ENCODE data around the gene OR1M1.

GRCh38 chr19:9065457-9066014 lies 21.3 kb upstream of the OR1M1 start:
- TF ChIP-seq, protein P1, sequence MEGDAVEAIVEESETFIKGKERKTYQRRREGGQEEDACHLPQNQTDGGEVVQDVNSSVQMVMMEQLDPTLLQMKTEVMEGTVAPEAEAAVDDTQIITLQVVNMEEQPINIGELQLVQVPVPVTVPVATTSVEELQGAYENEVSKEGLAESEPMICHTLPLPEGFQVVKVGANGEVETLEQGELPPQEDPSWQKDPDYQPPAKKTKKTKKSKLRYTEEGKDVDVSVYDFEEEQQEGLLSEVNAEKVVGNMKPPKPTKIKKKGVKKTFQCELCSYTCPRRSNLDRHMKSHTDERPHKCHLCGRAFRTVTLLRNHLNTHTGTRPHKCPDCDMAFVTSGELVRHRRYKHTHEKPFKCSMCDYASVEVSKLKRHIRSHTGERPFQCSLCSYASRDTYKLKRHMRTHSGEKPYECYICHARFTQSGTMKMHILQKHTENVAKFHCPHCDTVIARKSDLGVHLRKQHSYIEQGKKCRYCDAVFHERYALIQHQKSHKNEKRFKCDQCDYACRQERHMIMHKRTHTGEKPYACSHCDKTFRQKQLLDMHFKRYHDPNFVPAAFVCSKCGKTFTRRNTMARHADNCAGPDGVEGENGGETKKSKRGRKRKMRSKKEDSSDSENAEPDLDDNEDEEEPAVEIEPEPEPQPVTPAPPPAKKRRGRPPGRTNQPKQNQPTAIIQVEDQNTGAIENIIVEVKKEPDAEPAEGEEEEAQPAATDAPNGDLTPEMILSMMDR (IDR thresholded peaks at IDR 0.05; ENCODE audit: insufficient read depth, low read length) = no peak
- TF ChIP-seq REST (IDR thresholded peaks at IDR 0.05; ENCODE audit: insufficient replicate concordance, low read depth) = no peak
- no peak for TF ChIP-seq POLR2AphosphoS5 (IDR thresholded peaks at IDR 0.05; ENCODE audit: low read depth)
- no peak for TF ChIP-seq GABPA (IDR thresholded peaks at IDR 0.05; ENCODE audit: low read depth)
- no peak for TF ChIP-seq SPI1 (IDR thresholded peaks at IDR 0.05; ENCODE audit: borderline replicate concordance, low read depth)

Measured in HL-60 (cell line).